GM12878 (cell line): ENCODE measurements around the gene ALMS1. TPM values are rescaled to one million over a fixed set of nuclear protein-coding genes. Genes with fewer than 3 reads are reported as not detected.

ENCODE experiments used
- ATAC-seq: fragments of 200-7000 bp; cut with Tn5 transposase; 3 replicates; pipeline ENCODE4 v1.9.1; 2020; ENCODE audit warnings: mild to moderate bottlenecking, moderate library complexity
- BruUV-seq: library from RNA; stranded (reverse); fragments of 400-500 nt; replicated peaks from 2 replicates; lab custom pipeline; 2021; lab: Mats Ljungman, UMichigan
- CTCF ChIA-PET: fragments of 300-600 bp; sonication (Branson Sonifier 250); formaldehyde crosslinking; extraction: SDS; loops from one replicate; lab custom pipeline; 2021; ENCODE audit warnings: inconsistent platforms; lab: Yijun Ruan, JAX
- POLR2A ChIA-PET: fragments of 350-600 bp; formaldehyde crosslinking; extraction: SDS; loops from one replicate; lab custom pipeline; 2021; ENCODE audit warnings: inconsistent platforms; lab: Charles Lee
- RAD21 ChIA-PET: fragments of 300-600 bp; sonication (Branson Sonifier 250); formaldehyde crosslinking; loops from one replicate; lab custom pipeline; 2023; ENCODE audit warnings: antibody characterized with exemption; ENCODE audit not compliant: unreplicated experiment; lab: Charles Lee
- SMC1A ChIA-PET: fragments of 300-600 bp; sonication (Branson Sonifier 250); formaldehyde crosslinking; loops from one replicate; lab custom pipeline; 2023; ENCODE audit not compliant: unreplicated experiment, uncharacterized antibody; lab: Charles Lee
- DNase-seq: peaks from one replicate; pipeline ENCODE4 v3.0.0-alpha.2; 2011; ENCODE audit warnings: low read depth, low spot score
- FAIRE-seq: peaks from 3 replicates; lab custom pipeline; 2011; peaks lifted over from hg19 to GRCh38; lab: Jason Lieb, UNC
- H2AFZ ChIP-seq: 2 replicates; pipeline ENCODE4 v1.6.0; 2011; ENCODE audit warnings: low read depth, low read length, control low read depth; ENCODE audit not compliant: control insufficient read depth
- H3K27ac ChIP-seq: 2 replicates; pipeline ENCODE4 v1.5.1; 2011; ENCODE audit warnings: control low read depth; ENCODE audit not compliant: control insufficient read depth, insufficient read depth
- H3K27me3 ChIP-seq, 2 experiments: replicated peaks in 1 of 2; 2 replicates each; pipeline versions ENCODE4 v1.6.0 to v1.6.1; 2011; ENCODE audit warnings: low read length in 1 of 2; ENCODE audit not compliant: control insufficient read depth in 2 of 2, insufficient read depth in 2 of 2
- H3K36me3 ChIP-seq, 2 experiments: 2 replicates each; pipeline ENCODE4 v1.5.1; 2011; ENCODE audit warnings: low read length in 1 of 2; ENCODE audit not compliant: control insufficient read depth in 2 of 2, insufficient read depth in 2 of 2
- H3K4me1 ChIP-seq: 2 replicates; pipeline ENCODE4 v1.6.1; 2011; ENCODE audit warnings: mild to moderate bottlenecking, low read length, moderate library complexity, mixed read lengths; ENCODE audit not compliant: control insufficient read depth, insufficient read depth
- H3K4me2 ChIP-seq: 2 replicates; pipeline ENCODE4 v1.6.0; 2011; ENCODE audit warnings: control low read depth; ENCODE audit not compliant: control insufficient read depth, insufficient read depth
- H3K4me3 ChIP-seq: fragments of 200-600 bp; sonication (generic); 2 replicates; pipeline ENCODE4 v1.5.1; 2016
- H3K79me2 ChIP-seq: 2 replicates; pipeline ENCODE4 v1.6.0; 2011; ENCODE audit warnings: low read length; ENCODE audit not compliant: control insufficient read depth, insufficient read depth
- H3K9ac ChIP-seq: 2 replicates; pipeline ENCODE4 v1.8.0; 2011; ENCODE audit warnings: low read length, control low read depth, mixed read lengths; ENCODE audit not compliant: control insufficient read depth, insufficient read depth
- H3K9me3 ChIP-seq: replicated peaks from 3 replicates; pipeline ENCODE4 v1.5.1; 2011; ENCODE audit warnings: mild to moderate bottlenecking, low read length; ENCODE audit not compliant: control insufficient read depth, insufficient read depth
- H4K20me1 ChIP-seq: 2 replicates; pipeline ENCODE4 v1.6.0; 2011; ENCODE audit not compliant: control insufficient read depth, insufficient read depth
- BCL11A ChIP-seq: IDR thresholded peaks from 2 replicates; pipeline ENCODE4 v1.6.1; 2011; ENCODE audit warnings: low read depth, low read length
- EZH2 ChIP-seq: IDR thresholded peaks from 2 replicates; pipeline ENCODE4 v1.6.1; 2012; ENCODE audit warnings: low read depth, mild to moderate bottlenecking, control low read depth, inconsistent platforms, low read length, borderline replicate concordance; ENCODE audit not compliant: control insufficient read depth
- HDGF ChIP-seq: fragments of 450-650 bp; IDR thresholded peaks from 2 replicates; pipeline ENCODE4 v1.6.1; 2016; ENCODE audit warnings: antibody characterized with exemption
- HSF1 ChIP-seq: fragments of 150-350 bp; IDR thresholded peaks from 2 replicates; pipeline ENCODE4 v1.6.1; 2014; ENCODE audit warnings: mild to moderate bottlenecking, low read depth, low read length
- IKZF1 ChIP-seq: fragments of 450-650 bp; conservative IDR thresholded peaks from 2 replicates; pipeline ENCODE4 v1.6.1; 2017; ENCODE audit warnings: antibody characterized with exemption, mild to moderate bottlenecking
- IRF3 ChIP-seq: fragments of 450-650 bp; IDR thresholded peaks from 2 replicates; pipeline ENCODE4 v1.6.1; 2014; ENCODE audit warnings: mild to moderate bottlenecking
- MEF2B ChIP-seq: fragments of 450-650 bp; IDR thresholded peaks from 2 replicates; pipeline ENCODE4 v1.6.1; 2018; ENCODE audit warnings: mild to moderate bottlenecking, moderate library complexity; ENCODE audit not compliant: partially characterized antibody, poor library complexity, severe bottlenecking
- MYB ChIP-seq: fragments of 150-350 bp; IDR thresholded peaks from 2 replicates; pipeline ENCODE4 v1.6.1; 2014; ENCODE audit warnings: mild to moderate bottlenecking, low read depth, low read length, borderline replicate concordance
- NKRF ChIP-seq: fragments of 450-650 bp; conservative IDR thresholded peaks from 2 replicates; pipeline ENCODE4 v1.6.1; 2017; ENCODE audit warnings: mild to moderate bottlenecking, moderate library complexity
- NR2F1 ChIP-seq: fragments of 450-650 bp; conservative IDR thresholded peaks from 2 replicates; pipeline ENCODE4 v1.6.1; 2017; ENCODE audit warnings: mild to moderate bottlenecking
- PAX8 ChIP-seq: fragments of 450-650 bp; IDR thresholded peaks from 2 replicates; pipeline ENCODE4 v1.6.1; 2017; ENCODE audit warnings: mild to moderate bottlenecking, moderate library complexity
- PML ChIP-seq: IDR thresholded peaks from 2 replicates; pipeline ENCODE4 v1.6.1; 2012; ENCODE audit warnings: low read length, inconsistent platforms
- RAD51 ChIP-seq: fragments of 450-650 bp; IDR thresholded peaks from 2 replicates; pipeline ENCODE4 v1.6.1; 2016; ENCODE audit warnings: moderate library complexity, mild to moderate bottlenecking, inconsistent platforms
- SMAD5 ChIP-seq: IDR thresholded peaks from 2 replicates; pipeline ENCODE4 v1.6.1; 2016; ENCODE audit warnings: antibody characterized with exemption, low read depth
- SREBF2 ChIP-seq: IDR thresholded peaks from 2 replicates; pipeline ENCODE4 v1.6.1; 2012; ENCODE audit warnings: mild to moderate bottlenecking, low read length
- SRF ChIP-seq, 2 experiments: IDR thresholded peaks; 2 replicates each; pipeline ENCODE4 v1.6.1; 2011; ENCODE audit warnings: low read depth in 2 of 2, low read length in 2 of 2, mild to moderate bottlenecking in 1 of 2, moderate library complexity in 1 of 2
- TBL1XR1 ChIP-seq: IDR thresholded peaks from 2 replicates; pipeline ENCODE4 v1.6.1; 2012; ENCODE audit warnings: low read depth, low read length, improper control_type of control experiment
- USF1 ChIP-seq: IDR thresholded peaks from 2 replicates; pipeline ENCODE4 v1.6.1; 2011; ENCODE audit warnings: borderline replicate concordance, low read depth, mild to moderate bottlenecking, moderate library complexity, mixed read lengths, low read length; ENCODE audit not compliant: insufficient read depth; ENCODE audit errors: extremely low read length
- in situ Hi-C: fragments of 300-500 bp; cut with MboI; formaldehyde crosslinking; loops from 9 replicates; pipeline ENCODE4 v1.14.3; 2018; ENCODE audit warnings: mixed read lengths
- intact Hi-C: fragments of 100-400 bp; cut with micrococcal nuclease; formaldehyde crosslinking; loops from one replicate; pipeline ENCODE4 v1.14.2; 2022; ENCODE audit not compliant: unreplicated experiment
- polyA plus RNA-seq, 11 experiments: library from polyadenylated mRNA; depleted of rRNA in 4 of 11; unstranded in 6 of 11; stranded (reverse) in 5 of 11; fragments of >200 nt; fragmentation: Nextera tagmentation in 4 of 11; fragmentation: Illumina TruSeq in 1 of 11; extraction: Ambion mirVana in 4 of 11; extraction: Trizol in 1 of 11; gene quantifications; 1 replicate in 1 of 11; 2 replicates in 10 of 11; pipeline versions ENCODE4 v1.2.1 to v1.2.3, GENCODE V29; 2011 to 2016; ENCODE audit warnings: inconsistent platforms in 2 of 11, missing spikeins in 2 of 11, low read depth in 1 of 11
- total RNA-seq, 4 experiments: library from RNA; depleted of rRNA in 3 of 4; stranded (reverse); fragments of >200 nt in 3 of 4; fragmentation: Illumina TruSeq in 1 of 4; extraction: Trizol in 1 of 4; gene quantifications; 2 replicates each; pipeline versions ENCODE4 v1.2.1 to v1.2.3, GENCODE V29; 2013 to 2021

The ALMS1 gene
- total and polyA plus RNA-seq, 10 of the 15 experiments (the other 5 are each of a cell fraction or from before 2014, with no cell fraction given) = 1.1 to 25.8 (median 10.6) TPM

- ChIA-PET SMC1A (interaction anchor here (1.2 kb wide), 1 partner anchor 14 kb away, joined by 3 read pairs; no protein-coding TSS in a partner anchor), CTCF (no interaction called here), RAD21 (no interaction called here), POLR2A (no interaction called here)
- Histone ChIP-seq H4K20me1 (no peaks in the 10 kb centered on the region), H2AFZ (no peak overlapping the region), H3K36me3 (peaks cover 1 to 3% of the 10 kb centered on the region in 2 experiments; a peak in 3 of 4 replicates), H3K9me3 (no peaks in the 10 kb centered on the region), H3K4me3 (no peak overlapping the region), H3K4me1 (peaks cover 18% of the 10 kb centered on the region), H3K27ac (no peak overlapping the region), H3K9ac (no peak overlapping the region), H3K4me2 (no peak overlapping the region), H3K27me3 (no peaks in the 10 kb centered on the region), H3K79me2 (no peaks in the 10 kb centered on the region)
- intact Hi-C loops = no loop called here
- FAIRE-seq (no peak), ATAC-seq (no peak), DNase-seq (no peak)
- in situ Hi-C loops = no loop called here
- TF ChIP-seq SRF (IDR thresholded peaks at IDR 0.05; ENCODE audit: low read depth in 2 of 2, low read length in 2 of 2) (no peak), EZH2 (no peak), PAX8 (no peak), IKZF1 (no peak), MEF2B (no peak), HDGF (no peak), USF1 (no peak), MYB (no peak), NKRF (no peak), BCL11A (no peak), PML (no peak), SREBF2 (no peak), RAD51 (no peak), NR2F1 (no peak), IRF3 (no peak), TBL1XR1 (no peak), HSF1 (no peak), SMAD5 (no peak)
- BruUV-seq = no TSS peak
These were observed 63.8 kb downstream of the ALMS1 start for GRCh38 chr2:73449404-73449803.
